Measurements from ENCODE around the gene MYO18B. TPM values are rescaled to one million over a fixed set of nuclear protein-coding genes. Genes with fewer than 3 reads are reported as not detected.

The MYO18B gene, protein sequence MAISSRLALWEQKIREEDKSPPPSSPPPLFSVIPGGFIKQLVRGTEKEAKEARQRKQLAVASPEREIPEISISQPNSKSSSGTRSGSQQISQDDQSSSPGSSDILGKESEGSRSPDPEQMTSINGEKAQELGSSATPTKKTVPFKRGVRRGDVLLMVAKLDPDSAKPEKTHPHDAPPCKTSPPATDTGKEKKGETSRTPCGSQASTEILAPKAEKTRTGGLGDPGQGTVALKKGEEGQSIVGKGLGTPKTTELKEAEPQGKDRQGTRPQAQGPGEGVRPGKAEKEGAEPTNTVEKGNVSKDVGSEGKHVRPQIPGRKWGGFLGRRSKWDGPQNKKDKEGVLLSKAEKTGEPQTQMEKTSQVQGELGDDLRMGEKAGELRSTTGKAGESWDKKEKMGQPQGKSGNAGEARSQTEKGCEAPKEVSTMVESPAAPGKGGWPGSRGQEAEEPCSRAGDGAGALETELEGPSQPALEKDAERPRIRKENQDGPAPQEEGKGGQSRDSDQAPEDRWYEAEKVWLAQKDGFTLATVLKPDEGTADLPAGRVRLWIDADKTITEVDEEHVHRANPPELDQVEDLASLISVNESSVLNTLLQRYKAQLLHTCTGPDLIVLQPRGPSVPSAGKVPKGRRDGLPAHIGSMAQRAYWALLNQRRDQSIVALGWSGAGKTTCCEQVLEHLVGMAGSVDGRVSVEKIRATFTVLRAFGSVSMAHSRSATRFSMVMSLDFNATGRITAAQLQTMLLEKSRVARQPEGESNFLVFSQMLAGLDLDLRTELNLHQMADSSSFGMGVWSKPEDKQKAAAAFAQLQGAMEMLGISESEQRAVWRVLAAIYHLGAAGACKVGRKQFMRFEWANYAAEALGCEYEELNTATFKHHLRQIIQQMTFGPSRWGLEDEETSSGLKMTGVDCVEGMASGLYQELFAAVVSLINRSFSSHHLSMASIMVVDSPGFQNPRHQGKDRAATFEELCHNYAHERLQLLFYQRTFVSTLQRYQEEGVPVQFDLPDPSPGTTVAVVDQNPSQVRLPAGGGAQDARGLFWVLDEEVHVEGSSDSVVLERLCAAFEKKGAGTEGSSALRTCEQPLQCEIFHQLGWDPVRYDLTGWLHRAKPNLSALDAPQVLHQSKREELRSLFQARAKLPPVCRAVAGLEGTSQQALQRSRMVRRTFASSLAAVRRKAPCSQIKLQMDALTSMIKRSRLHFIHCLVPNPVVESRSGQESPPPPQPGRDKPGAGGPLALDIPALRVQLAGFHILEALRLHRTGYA (N-terminal part only)
- total RNA-seq: not detected

DNA sequence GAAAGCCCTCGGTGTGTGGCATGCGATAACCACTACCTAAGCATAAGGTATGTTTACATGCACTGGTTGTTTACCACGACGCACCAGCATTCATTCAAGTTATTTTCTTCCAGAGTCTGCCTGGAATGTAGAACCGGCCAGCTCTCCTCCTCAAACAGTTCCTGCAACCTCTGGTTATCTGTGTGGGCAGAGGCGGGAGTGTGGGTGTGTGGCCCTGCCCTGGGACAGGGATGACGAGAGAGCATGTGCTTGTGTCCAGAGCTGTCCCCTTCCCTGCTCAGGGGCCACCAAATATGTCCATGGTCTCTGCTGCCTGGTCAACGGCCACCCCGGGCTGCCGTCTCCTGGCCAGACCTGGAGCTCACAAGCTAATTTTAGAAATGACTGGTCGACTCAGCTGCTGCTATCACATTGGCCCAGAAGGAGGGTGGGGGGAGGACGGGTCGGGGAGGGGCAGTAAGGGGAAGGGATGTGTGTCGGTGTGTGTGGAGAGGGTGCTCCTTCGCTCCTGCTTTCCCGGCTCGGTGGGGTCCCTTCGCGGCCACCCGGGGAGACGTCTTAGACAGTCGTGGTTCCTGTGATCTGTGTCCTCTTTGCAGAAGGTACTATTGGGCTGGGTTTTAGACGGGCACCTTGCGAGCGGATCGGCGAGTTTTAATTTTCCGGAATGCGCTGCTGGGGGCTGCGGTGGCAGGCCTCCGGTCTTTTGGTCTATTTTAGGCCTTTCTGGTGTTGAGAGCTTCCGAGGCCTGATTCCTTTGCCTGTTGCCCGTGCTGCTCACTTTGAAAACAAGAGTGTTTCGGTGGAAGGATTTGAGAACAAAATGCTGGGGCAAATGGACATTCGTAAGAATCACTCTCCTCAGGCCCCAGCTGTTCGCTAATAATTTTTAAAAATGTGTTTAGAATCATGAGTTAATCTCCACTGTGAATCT lies at the start of gene MYO18B:
Gene MYO18B (plus strand): TSS at position 497 of the 935 bp plus-strand sequence. CDS start 18,905 bp downstream, outside the sequence.
- Histone ChIP-seq H3K9me3 (no peaks in the 10 kb centered on the region), H3K4me3 (no peak within 1 kb of the TSS), H3K27me3 (no peaks in the 10 kb centered on the region), H3K27ac (no peak within 1 kb of the TSS), H3K36me3 (no peaks in the 10 kb centered on the region), H3K4me1 (no peaks in the 10 kb centered on the region)
- TF ChIP-seq, protein P1, sequence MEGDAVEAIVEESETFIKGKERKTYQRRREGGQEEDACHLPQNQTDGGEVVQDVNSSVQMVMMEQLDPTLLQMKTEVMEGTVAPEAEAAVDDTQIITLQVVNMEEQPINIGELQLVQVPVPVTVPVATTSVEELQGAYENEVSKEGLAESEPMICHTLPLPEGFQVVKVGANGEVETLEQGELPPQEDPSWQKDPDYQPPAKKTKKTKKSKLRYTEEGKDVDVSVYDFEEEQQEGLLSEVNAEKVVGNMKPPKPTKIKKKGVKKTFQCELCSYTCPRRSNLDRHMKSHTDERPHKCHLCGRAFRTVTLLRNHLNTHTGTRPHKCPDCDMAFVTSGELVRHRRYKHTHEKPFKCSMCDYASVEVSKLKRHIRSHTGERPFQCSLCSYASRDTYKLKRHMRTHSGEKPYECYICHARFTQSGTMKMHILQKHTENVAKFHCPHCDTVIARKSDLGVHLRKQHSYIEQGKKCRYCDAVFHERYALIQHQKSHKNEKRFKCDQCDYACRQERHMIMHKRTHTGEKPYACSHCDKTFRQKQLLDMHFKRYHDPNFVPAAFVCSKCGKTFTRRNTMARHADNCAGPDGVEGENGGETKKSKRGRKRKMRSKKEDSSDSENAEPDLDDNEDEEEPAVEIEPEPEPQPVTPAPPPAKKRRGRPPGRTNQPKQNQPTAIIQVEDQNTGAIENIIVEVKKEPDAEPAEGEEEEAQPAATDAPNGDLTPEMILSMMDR (IDR thresholded peaks at IDR 0.05): no peak
- TF ChIP-seq POLR2AphosphoS5 (IDR thresholded peaks at IDR 0.05; ENCODE audit: insufficient read depth in 1 of 2, low read depth in 1 of 2): no peak
- no peak for TF ChIP-seq POLR2A (IDR thresholded peaks at IDR 0.05)
- intact Hi-C loops (cut with DNase I): no loop called here
- no peak for DNase-seq (ENCODE audit: extremely low spot score in 2 of 2)

DNA sequence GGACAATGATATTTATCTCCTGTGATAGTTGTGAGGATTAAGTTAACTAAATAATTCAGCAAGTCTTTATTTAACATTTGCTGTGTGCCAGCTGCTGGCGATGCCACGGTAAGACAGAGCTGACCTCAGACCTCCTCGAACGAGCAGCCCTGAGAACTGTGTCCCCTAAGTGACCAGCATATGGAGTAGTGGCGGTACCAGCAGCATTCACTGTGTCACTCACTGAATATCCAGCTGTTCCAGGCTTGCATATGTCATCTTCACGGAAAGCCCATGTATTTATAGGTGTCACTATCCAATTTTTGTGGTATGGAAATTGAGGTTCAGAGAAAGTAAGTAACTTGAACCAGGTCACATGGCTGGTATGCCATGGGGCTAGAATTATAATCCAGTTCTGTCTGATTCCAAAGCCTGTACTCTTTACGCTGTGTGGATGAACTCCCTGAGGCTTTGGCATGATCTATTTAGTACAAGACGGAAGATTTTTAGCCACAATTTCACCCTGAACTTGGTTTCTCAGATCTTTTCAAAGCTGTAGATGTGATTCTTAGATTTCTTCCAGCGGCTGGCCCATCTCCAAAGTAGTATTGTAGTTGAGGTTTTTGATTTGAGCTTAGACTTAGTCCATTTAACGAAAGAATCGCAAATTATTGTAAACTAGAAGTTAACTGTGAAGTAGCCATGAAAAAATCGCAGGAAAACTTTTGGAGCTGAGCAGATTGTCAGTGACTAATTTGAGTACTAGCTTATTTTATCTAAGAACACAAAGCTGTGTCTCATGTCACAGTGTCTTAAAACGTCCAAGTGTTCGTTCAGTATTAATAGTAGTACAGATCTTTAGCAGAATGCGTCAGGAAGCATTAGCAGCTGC lies 49.4 kb upstream of the MYO18B start:
- Histone ChIP-seq H3K9me3 (no peaks in the 10 kb centered on the region), H3K4me1 (no peaks in the 10 kb centered on the region), H3K27me3 (no peaks in the 10 kb centered on the region), H3K36me3 (no peaks in the 10 kb centered on the region), H3K4me3 (no peak overlapping the region), H3K27ac (no peak overlapping the region)
- intact Hi-C loops (cut with DNase I): no loop called here
- DNase-seq (ENCODE audit: extremely low spot score in 2 of 2): no peak
- TF ChIP-seq, protein P1 (IDR thresholded peaks at IDR 0.05): no peak
- TF ChIP-seq POLR2A (IDR thresholded peaks at IDR 0.05): no peak
- TF ChIP-seq POLR2AphosphoS5 (IDR thresholded peaks at IDR 0.05; ENCODE audit: insufficient read depth in 1 of 2, low read depth in 1 of 2): no peak

DNA sequence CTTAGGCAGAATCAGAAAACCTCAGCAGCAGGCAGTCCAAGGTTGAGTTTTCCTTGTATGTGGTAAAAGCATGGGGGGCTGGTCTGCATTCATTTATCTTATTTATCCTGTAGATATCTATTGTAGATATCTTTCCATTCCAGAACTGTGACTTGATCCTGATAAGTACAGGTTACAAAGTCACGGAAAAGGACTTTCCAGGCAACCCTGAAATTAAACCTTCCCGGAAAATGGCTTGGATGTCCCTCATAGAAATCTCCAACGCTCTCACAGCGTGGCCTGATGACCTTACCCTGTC lies 48.8 kb upstream of the MYO18B start:
- no peak for DNase-seq (ENCODE audit: extremely low spot score in 2 of 2)
- Histone ChIP-seq H3K4me3 (no peak overlapping the region), H3K9me3 (no peaks in the 10 kb centered on the region), H3K27ac (no peak overlapping the region), H3K27me3 (no peaks in the 10 kb centered on the region), H3K4me1 (no peaks in the 10 kb centered on the region), H3K36me3 (no peaks in the 10 kb centered on the region)
- intact Hi-C loops (cut with DNase I): no loop called here
- no peak for TF ChIP-seq POLR2AphosphoS5 (IDR thresholded peaks at IDR 0.05; ENCODE audit: insufficient read depth in 1 of 2, low read depth in 1 of 2)
- TF ChIP-seq, protein P1 (IDR thresholded peaks at IDR 0.05): no peak
- no peak for TF ChIP-seq POLR2A (IDR thresholded peaks at IDR 0.05)

All from vagina (tissue), 2 donors.